ENCODE data around the gene PTCD1.

PTCD1 gene

GRCh38 chr7:99398891-99399445, 39.6 kb downstream of the PTCD1 start:
- DNase-seq (ENCODE audit: extremely low read depth, low read depth): no peak
- TF ChIP-seq, protein P1, sequence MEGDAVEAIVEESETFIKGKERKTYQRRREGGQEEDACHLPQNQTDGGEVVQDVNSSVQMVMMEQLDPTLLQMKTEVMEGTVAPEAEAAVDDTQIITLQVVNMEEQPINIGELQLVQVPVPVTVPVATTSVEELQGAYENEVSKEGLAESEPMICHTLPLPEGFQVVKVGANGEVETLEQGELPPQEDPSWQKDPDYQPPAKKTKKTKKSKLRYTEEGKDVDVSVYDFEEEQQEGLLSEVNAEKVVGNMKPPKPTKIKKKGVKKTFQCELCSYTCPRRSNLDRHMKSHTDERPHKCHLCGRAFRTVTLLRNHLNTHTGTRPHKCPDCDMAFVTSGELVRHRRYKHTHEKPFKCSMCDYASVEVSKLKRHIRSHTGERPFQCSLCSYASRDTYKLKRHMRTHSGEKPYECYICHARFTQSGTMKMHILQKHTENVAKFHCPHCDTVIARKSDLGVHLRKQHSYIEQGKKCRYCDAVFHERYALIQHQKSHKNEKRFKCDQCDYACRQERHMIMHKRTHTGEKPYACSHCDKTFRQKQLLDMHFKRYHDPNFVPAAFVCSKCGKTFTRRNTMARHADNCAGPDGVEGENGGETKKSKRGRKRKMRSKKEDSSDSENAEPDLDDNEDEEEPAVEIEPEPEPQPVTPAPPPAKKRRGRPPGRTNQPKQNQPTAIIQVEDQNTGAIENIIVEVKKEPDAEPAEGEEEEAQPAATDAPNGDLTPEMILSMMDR (IDR thresholded peaks at IDR 0.05; ENCODE audit: low read depth, low read length): no peak

GRCh38 chr7:99397297-99397983, 41.2 kb downstream of the PTCD1 start:
- no peak for DNase-seq (ENCODE audit: extremely low read depth, low read depth)
- TF ChIP-seq, protein P1 (IDR thresholded peaks at IDR 0.05; ENCODE audit: low read depth, low read length): no peak

DNA sequence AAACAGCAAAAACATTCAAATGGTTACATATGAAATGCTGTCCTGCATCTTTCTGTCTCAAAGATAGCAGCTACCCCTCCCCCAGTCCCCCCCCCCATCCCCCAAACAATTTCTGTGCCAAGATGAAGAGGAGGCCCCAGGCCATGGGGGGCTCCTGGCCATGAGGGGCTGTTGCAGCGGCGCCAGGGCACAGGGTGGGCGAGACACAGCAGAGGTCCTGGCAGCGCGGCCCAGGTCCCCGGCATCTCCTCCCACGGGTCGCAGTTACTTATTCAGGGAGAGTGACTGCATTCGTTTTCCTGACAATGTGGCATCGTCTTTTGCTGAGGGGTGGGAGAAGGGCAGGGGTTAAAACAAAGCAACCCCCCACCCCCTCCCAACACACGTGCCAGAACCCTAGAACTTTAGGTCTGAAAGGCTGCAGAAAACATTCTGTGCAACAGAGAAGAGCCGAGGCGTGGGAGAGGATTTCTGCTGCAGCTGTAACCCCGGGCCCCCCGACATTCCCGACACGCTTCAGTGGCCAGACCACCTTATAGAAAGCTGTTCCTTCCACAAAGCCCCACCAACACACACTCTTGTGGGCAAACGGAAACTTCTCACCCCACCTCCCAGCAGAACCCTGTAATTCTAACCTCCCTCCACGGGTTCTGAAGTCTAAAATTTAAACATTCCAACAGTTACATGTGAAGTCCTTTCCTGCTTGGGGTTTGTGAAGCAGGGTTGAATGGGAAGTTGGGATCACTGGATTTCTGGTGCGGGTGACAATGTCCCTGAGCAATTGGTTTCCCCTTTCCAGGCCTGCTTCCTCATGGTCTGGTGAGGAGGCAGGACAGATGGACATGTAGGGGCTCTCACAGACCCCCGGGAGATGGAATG, 41.9 kb downstream of the PTCD1 start:
- TF ChIP-seq, protein P1 (IDR thresholded peaks at IDR 0.05; ENCODE audit: low read depth, low read length): no peak
- DNase-seq (ENCODE audit: extremely low read depth, low read depth): no peak

DNA sequence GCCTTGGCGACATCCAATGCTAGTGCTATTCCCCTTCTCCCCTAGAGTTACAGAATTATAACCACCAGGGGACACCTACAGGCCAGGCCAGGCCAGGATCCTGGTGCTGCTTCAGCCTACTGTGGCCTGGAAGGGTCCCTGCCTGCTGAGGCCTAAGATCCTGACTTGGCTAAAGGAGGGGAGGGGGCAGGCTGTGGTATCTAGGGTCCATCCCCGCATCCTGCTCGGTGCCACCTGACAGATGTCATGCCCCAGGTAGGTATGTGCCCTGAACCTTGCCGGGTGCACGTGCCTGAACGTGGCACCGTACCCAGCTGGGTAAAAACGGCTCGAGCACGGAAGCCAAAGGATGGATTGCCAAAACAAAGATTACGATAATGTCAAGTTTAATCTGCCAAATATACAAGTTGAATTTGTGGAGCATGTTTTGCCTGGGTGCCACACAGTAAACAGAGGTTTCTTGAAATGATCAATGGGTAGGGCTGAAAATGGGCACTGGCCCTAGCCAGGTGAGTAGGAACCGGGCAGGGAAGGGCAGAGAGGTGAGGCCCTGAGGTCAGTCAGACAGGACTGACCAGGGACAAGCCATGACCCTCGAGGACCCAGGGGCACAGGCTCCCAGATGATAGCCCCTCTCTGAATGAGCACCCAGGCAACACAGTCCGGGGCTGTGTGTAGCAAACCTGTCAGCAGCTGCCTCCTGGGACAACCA, 42.8 kb downstream of the PTCD1 start:
- DNase-seq (ENCODE audit: extremely low read depth, low read depth): no peak
- TF ChIP-seq, protein P1 (IDR thresholded peaks at IDR 0.05; ENCODE audit: low read depth, low read length): no peak; the same call in 1 of the 2 replicates

- TF ChIP-seq, protein P1 (IDR thresholded peaks at IDR 0.05; ENCODE audit: low read depth, low read length): no peak
- DNase-seq (ENCODE audit: extremely low read depth, low read depth): no peak
These were observed 44.5 kb downstream of the PTCD1 start for GRCh38 chr7:99394188-99394502.

GRCh38 chr7:99393355-99394187, 45.0 kb downstream of the PTCD1 start:
- DNase-seq (ENCODE audit: extremely low read depth, low read depth): no peak
- TF ChIP-seq, protein P1 (IDR thresholded peaks at IDR 0.05; ENCODE audit: low read depth, low read length): no peak
